Measurements from ENCODE around the gene TXNRD2. TPM values are rescaled to one million over a fixed set of nuclear protein-coding genes. Genes with fewer than 3 reads are reported as not detected.

TXNRD2 gene
- total RNA-seq, 1 experiment from 2014 or later, result 19.7 TPM

GRCh38 chr22:19984851-19985811 is 43.5 kb upstream of the TXNRD2 start:
- intact Hi-C loops (cut with micrococcal nuclease), result loop anchor here (10.0 kb wide), 1 partner anchor 100 kb away; the partner anchor contains the start of gene DGCR8
- no peak for DNase-seq (ENCODE audit: low read depth, low spot score)

More at GRCh38 chr22:19984851-19985811, 43.5 kb upstream of the TXNRD2 start:
- Histone ChIP-seq H3K4me3 (replicated peaks in 1 of 2; ENCODE audit: low read depth in 1 of 2, low read length in 2 of 2) (peak overlapping the region in 1 of 2 experiments; percentile 28; a peak in 1 of 4 replicates), H3K4me1 (ENCODE audit: control insufficient read depth in 1 of 2, insufficient read depth in 2 of 2, low read length in 2 of 2) (peaks cover 37 to 45% of the 10 kb centered on the region in 2 experiments), H4K20me1 (ENCODE audit: insufficient read depth) (no peaks in the 10 kb centered on the region), H3K4me2 (ENCODE audit: low read length) (peak overlapping the region; percentile 96), H3K79me2 (ENCODE audit: insufficient read depth, low read length) (peaks cover 16% of the 10 kb centered on the region), H3K36me3 (ENCODE audit: control insufficient read depth in 1 of 2, insufficient read depth in 2 of 2, low read length in 2 of 2) (peaks cover 0 to 3% of the 10 kb centered on the region in 2 experiments; a peak in 1 of 4 replicates), H3K27ac (ENCODE audit: low read depth, low read length) (peak overlapping the region; percentile 68), H3K9me3 (ENCODE audit: control insufficient read depth in 1 of 2, insufficient read depth in 1 of 2, low read depth in 1 of 2, low read length in 2 of 2) (no peaks in the 10 kb centered on the region), H3K9me2 (ENCODE audit: insufficient read depth) (no peaks in the 10 kb centered on the region), H3K27me3 (ENCODE audit: insufficient read depth, low read length) (no peaks in the 10 kb centered on the region), H2AFZ (ENCODE audit: low read depth, low read length, poor library complexity, severe bottlenecking) (no peak overlapping the region), H3K9ac (ENCODE audit: low read length) (peak overlapping the region; percentile 60)
- POLR2A ChIA-PET, result interaction anchor here (1.4 kb wide), 2 partner anchors 10 to 78 kb away, joined by 4 to 5 read pairs; no protein-coding TSS in a partner anchor
- TF ChIP-seq CBX3 (IDR thresholded peaks at IDR 0.05; ENCODE audit: low read depth) (no peak), EZH2 (IDR thresholded peaks at IDR 0.05) (no peak), ZBTB33 (IDR thresholded peaks at IDR 0.05; ENCODE audit: extremely low read depth, insufficient replicate concordance, low read length) (no peak), FOSL1 (IDR thresholded peaks at IDR 0.05; ENCODE audit: low read depth) (no peak), SRF (IDR thresholded peaks at IDR 0.05; ENCODE audit: low read depth) (no peak), MAX (IDR thresholded peaks at IDR 0.05) (no peak), REST (IDR thresholded peaks at IDR 0.05; ENCODE audit: low read depth) (no peak), YY1 (IDR thresholded peaks at IDR 0.05; ENCODE audit: extremely low read depth, insufficient replicate concordance, low read depth, low read length) (no peak), ZNF274 (IDR thresholded peaks at IDR 0.05; ENCODE audit: low read depth, low read length) (no peak), ZFX (IDR thresholded peaks at IDR 0.05) (no peak), SIN3A (IDR thresholded peaks at IDR 0.05; ENCODE audit: low read depth) (no peak), RAD21 (IDR thresholded peaks at IDR 0.05; ENCODE audit: low read depth) (no peak), POLR2AphosphoS5 (IDR thresholded peaks at IDR 0.05; ENCODE audit: low read depth, low read length) (no peak), ELF1 (IDR thresholded peaks at IDR 0.05; ENCODE audit: borderline replicate concordance, low read depth) (no peak)
- CTCF ChIA-PET, result interaction anchor here (0.6 to 1.2 kb wide), 3 partner anchors 15 to 144 kb away, joined by 3 read pairs; no protein-coding TSS in a partner anchor
- no peak for ATAC-seq
- no TSS peak for BruUV-seq (replicated peaks)
- RAD21 ChIA-PET (ENCODE audit: low non-redundant PET in 1 of 2, low total read pairs in 2 of 2, uncharacterized antibody in 2 of 2, unreplicated experiment in 2 of 2), result no interaction called here

All from HCT116 (cell line).